Islet precursor cell (in vitro differentiated cells): ENCODE results near the gene PRR23E.

Experiments used
- DNase-seq: peaks from one replicate; pipeline ENCODE4 v3.0.0-alpha.2; 2018

The PRR23E gene

GRCh38 chr3:127165036-127165435, 27.9 kb upstream of the PRR23E start:
- DNase-seq, result peak; percentile 45

- DNase-seq, result peak; percentile 46
Measured at GRCh38 chr3:127165694-127166485, 27.0 kb upstream of the PRR23E start.

- no peak for DNase-seq
Measured at GRCh38 chr3:127166501-127167065, 26.3 kb upstream of the PRR23E start.

- no peak for DNase-seq
Measured at GRCh38 chr3:127167315-127168043, 25.5 kb upstream of the PRR23E start.

- DNase-seq, result no peak
Measured at GRCh38 chr3:127168271-127168670, 24.7 kb upstream of the PRR23E start.

- DNase-seq, result peak; percentile 82
Measured at GRCh38 chr3:127170814-127171213, 22.1 kb upstream of the PRR23E start.

- no peak for DNase-seq
Measured at GRCh38 chr3:127171320-127171719, 21.6 kb upstream of the PRR23E start.

GRCh38 chr3:127171721-127172120, 21.2 kb upstream of the PRR23E start:
- peak; percentile 32 for DNase-seq

- DNase-seq, result peak; percentile 61
Measured at GRCh38 chr3:127172211-127172610, 20.7 kb upstream of the PRR23E start.

- DNase-seq, result peak; percentile 98
Measured at GRCh38 chr3:127172781-127173515, 20.0 kb upstream of the PRR23E start.

- DNase-seq, result peak; percentile 49
Measured at GRCh38 chr3:127173516-127174166, 19.3 kb upstream of the PRR23E start.

- DNase-seq, result no peak
Measured at GRCh38 chr3:127174284-127174683, 18.6 kb upstream of the PRR23E start.

GRCh38 chr3:127174715-127175140, 18.2 kb upstream of the PRR23E start:
- peak; percentile 46 for DNase-seq

- peak; percentile 29 for DNase-seq
Measured at GRCh38 chr3:127175272-127175671, 17.7 kb upstream of the PRR23E start.

- DNase-seq, result peak; percentile 40
Measured at GRCh38 chr3:127177226-127177625, 15.7 kb upstream of the PRR23E start.

- DNase-seq, result peak; percentile 41
Measured at GRCh38 chr3:127180859-127181258, 12.1 kb upstream of the PRR23E start.

GRCh38 chr3:127182431-127182830, 10.5 kb upstream of the PRR23E start:
- peak; percentile 36 for DNase-seq

- DNase-seq, result peak; percentile 50
Measured at GRCh38 chr3:127182848-127183714, 9.8 kb upstream of the PRR23E start.

GRCh38 chr3:127183931-127184869, 8.7 kb upstream of the PRR23E start:
- DNase-seq, result peak; percentile 45

GRCh38 chr3:127184870-127185216, 8.1 kb upstream of the PRR23E start:
- peak; percentile 47 for DNase-seq
